NCI-H2227 treated with DMSO at 0.1 percent for 48 hours (cell line): ENCODE results near the gene NUMBL.
"Not testable (repeated sequence)": the region's sequence is repeated elsewhere in the genome, so short reads cannot be mapped to it uniquely, and the experiment has no call there.

ENCODE experiments used
- DNase-seq: peaks from one replicate; lab custom pipeline; 2025; lab: John Stamatoyannopoulos, UW

NUMBL gene

GRCh38 chr19:40629346-40629745 lies 61.1 kb downstream of the NUMBL start:
- DNase-seq, result no peak

GRCh38 chr19:40627486-40628279 lies 62.8 kb downstream of the NUMBL start:
- DNase-seq, result no peak

- no peak for DNase-seq
These were observed 63.5 kb downstream of the NUMBL start for GRCh38 chr19:40626918-40627317.

GRCh38 chr19:40625406-40626120 lies 64.9 kb downstream of the NUMBL start:
- DNase-seq, result no peak

GRCh38 chr19:40624369-40625153 lies 65.9 kb downstream of the NUMBL start:
- not testable (repeated sequence) for DNase-seq

GRCh38 chr19:40623403-40624251 lies 66.8 kb downstream of the NUMBL start:
- peak; percentile 96 for DNase-seq

- DNase-seq, result no peak
These were observed 67.7 kb downstream of the NUMBL start for GRCh38 chr19:40622773-40623075.

- DNase-seq, result no peak
These were observed 68.3 kb downstream of the NUMBL start for GRCh38 chr19:40621966-40622772.

- no peak for DNase-seq
These were observed 69.2 kb downstream of the NUMBL start for GRCh38 chr19:40621283-40621682.

GRCh38 chr19:40620161-40620485 lies 70.3 kb downstream of the NUMBL start:
- DNase-seq, result no peak

GRCh38 chr19:40619333-40620160 lies 70.9 kb downstream of the NUMBL start:
- DNase-seq, result no peak

- DNase-seq, result no peak
These were observed 72.5 kb downstream of the NUMBL start for GRCh38 chr19:40617961-40618360.

- DNase-seq, result no peak
These were observed 73.5 kb downstream of the NUMBL start for GRCh38 chr19:40616941-40617340.

- DNase-seq, result no peak
These were observed 74.3 kb downstream of the NUMBL start for GRCh38 chr19:40616178-40616577.
